OCI-LY1 (cell line): ENCODE measurements around the gene TACO1.

Experiments
- EZH2 ChIP-seq: fragments of 200-600 bp; sonication (generic), shearing (Covaris generic); IDR thresholded peaks from 2 replicates; pipeline ENCODE4 v1.8.0; 2017; ENCODE audit warnings: borderline replicate concordance, mixed run types, mild to moderate bottlenecking, antibody characterized with exemption, low read length, moderate library complexity, mixed read lengths
- TF ChIP-seq, protein P1 (sequence below): fragments of 200-600 bp; sonication (generic), shearing (Covaris generic); IDR thresholded peaks from 2 replicates; pipeline ENCODE4 v1.5.1; 2017; ENCODE audit warnings: mild to moderate bottlenecking, antibody characterized with exemption, low read length, moderate library complexity, mixed read lengths

DNA sequence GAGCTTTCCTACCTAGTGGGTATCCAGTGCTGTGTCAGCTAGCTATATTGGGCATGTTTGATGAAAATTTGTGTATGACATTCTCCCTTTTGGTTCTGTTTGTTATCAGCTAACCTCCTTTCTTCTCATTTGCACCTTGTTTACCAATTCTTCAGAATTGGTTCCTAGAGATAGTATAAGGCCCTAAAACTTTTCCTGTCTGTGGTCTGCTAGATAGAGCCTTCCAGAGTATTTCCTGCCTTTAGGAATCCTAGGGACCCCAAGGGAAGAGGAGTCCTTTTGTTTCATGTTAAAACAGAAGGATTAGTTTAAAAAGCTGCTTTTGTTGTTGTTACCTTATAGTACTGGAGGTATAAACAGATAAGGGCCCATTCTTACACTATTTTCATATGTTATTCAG, 33.0 kb downstream of the TACO1 start:
- TF ChIP-seq, protein P1, sequence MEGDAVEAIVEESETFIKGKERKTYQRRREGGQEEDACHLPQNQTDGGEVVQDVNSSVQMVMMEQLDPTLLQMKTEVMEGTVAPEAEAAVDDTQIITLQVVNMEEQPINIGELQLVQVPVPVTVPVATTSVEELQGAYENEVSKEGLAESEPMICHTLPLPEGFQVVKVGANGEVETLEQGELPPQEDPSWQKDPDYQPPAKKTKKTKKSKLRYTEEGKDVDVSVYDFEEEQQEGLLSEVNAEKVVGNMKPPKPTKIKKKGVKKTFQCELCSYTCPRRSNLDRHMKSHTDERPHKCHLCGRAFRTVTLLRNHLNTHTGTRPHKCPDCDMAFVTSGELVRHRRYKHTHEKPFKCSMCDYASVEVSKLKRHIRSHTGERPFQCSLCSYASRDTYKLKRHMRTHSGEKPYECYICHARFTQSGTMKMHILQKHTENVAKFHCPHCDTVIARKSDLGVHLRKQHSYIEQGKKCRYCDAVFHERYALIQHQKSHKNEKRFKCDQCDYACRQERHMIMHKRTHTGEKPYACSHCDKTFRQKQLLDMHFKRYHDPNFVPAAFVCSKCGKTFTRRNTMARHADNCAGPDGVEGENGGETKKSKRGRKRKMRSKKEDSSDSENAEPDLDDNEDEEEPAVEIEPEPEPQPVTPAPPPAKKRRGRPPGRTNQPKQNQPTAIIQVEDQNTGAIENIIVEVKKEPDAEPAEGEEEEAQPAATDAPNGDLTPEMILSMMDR, result no peak
- TF ChIP-seq EZH2, result no peak
